Measurements from ENCODE around the gene HSD11B2.
A peak's percentile ranks its signal among the peaks of the same experiment; 100 is the strongest.

HSD11B2 gene

DNA sequence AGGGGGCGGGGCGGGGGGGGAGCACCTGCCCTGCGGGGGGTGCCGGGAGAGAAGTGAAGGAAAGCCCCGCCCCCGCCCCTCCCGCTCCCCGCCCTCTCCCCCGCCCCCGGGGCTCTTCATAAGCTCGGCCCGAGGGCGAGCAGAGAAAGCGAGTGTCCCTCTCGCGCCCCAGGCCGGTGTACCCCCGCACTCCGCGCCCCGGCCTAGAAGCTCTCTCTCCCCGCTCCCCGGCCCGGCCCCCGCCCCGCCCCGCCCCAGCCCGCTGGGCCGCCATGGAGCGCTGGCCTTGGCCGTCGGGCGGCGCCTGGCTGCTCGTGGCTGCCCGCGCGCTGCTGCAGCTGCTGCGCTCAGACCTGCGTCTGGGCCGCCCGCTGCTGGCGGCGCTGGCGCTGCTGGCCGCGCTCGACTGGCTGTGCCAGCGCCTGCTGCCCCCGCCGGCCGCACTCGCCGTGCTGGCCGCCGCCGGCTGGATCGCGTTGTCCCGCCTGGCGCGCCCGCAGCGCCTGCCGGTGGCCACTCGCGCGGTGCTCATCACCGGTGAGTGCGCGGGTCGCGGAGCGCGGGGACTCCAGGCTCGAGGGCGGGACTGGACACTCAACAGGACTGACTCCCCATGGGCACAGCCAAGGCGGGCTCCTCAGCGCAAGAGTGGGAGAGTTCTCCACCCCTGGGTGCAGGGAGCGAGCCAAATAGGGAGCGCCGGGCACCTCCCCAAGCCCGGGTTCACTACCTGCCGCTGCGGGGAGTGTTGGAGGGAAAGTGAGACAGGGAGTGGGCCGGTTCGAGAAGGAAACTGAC, at the start of gene HSD11B2:
TSS of gene HSD11B2 (plus strand) at position 145 of the 798 bp plus-strand sequence. CDS start at position 273, 128 bp downstream.
- no peak for DNase-seq

GRCh38 chr16:67383284-67383683, 47.6 kb upstream of the HSD11B2 start:
- DNase-seq = no peak

- DNase-seq = no peak
Observed at GRCh38 chr16:67384778-67385510, 46.0 kb upstream of the HSD11B2 start.

GRCh38 chr16:67386861-67387455, 44.0 kb upstream of the HSD11B2 start:
- DNase-seq = no peak

- DNase-seq = no peak
Observed at GRCh38 chr16:67387479-67388079, 43.3 kb upstream of the HSD11B2 start.

- no peak for DNase-seq
Observed at GRCh38 chr16:67388191-67388590, 42.7 kb upstream of the HSD11B2 start.

DNA sequence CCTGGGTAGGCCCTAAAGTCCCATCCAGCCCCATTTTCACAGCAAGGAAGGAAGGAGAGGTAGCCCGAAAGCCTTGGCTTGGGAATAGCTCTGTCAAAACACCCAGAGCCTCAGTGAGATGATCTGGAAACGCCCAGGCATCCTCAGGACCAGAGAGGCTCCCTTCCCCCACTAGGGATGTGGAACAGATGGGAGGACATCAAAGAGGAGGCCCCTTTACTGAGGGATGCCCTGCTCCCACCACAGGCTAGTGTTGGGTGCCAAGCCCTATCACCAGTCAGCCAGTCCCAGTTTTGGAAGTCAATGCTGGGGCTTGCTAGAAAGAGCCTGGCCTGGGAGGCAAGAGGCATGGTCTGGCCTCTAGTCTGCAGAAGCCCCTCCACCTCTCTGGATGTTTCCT, 42.3 kb upstream of the HSD11B2 start:
- DNase-seq = no peak

DNA sequence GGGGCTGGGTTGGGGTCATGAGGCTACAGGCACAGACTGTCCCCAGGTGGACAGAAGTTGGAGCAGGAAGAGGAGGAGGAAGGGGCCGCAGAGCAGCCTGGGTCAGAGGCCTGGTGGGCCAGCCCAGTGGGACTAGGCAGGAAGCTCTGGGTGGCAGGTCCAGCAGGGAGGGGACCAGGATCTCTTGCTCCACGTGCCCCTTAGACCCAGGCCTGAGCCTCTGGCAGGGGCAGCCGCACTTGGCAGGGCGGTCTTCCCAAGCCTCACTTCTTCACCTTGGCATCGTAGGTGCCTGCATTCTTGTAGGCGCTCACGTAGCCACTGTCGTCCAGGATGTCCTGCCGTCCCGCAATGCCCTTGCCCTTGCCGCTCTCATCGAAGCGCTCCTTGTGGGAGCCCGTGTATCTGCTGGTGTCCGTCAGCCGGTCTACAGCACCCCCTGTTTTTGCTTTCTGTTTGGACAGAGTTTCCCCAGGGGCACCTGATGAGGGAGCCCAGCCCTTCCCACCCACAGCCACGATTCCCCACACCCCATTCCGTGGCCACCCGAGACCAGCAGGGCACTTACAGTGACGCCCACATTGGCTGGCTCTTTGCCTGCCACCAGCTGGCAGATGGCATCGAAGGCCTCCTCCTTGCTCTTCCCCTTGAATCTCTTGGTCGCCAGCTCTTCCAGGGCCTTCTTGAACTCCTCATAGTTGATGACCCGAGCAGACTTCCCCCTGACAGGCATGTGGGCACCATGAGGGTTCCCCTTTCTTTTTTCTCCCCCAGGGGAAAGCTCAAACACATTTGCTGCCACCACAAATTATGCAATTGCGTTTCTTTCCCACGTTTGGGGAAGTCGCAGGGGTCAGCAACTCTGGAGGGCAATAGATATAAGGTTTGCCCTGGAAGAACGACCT, 40.8 kb upstream of the HSD11B2 start:
- no peak for DNase-seq

DNA sequence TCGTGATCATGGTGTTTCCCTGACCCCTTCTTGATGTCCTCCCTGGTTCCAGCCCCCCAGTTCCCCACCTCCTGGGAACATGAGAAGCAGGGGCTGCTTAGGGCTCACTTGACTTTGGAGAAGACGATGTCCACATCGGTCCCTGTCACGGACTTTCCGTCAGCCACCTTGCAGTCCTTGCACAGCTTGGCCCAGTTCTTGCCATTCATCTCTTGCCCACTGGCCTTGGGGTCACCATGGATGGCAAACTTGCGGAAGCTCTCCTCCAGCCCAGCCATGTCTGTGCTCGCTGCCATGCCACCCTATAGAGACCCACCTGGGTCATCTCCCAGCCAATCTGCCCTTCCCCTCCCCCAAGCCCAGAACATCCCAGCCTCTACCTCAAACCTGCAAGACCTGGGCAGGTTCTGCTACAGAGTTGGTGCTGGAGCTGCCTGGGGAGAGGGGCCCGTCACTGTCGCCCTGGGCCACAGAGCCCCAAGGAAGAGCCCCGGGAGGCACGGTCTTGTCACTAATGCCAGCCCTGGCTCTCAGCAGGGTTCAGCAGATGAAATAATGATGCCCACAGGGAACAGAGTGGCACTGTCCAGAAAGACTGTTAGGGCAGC, 40.0 kb upstream of the HSD11B2 start:
- DNase-seq = no peak

GRCh38 chr16:67391424-67392300, 39.3 kb upstream of the HSD11B2 start:
- no peak for DNase-seq

DNA sequence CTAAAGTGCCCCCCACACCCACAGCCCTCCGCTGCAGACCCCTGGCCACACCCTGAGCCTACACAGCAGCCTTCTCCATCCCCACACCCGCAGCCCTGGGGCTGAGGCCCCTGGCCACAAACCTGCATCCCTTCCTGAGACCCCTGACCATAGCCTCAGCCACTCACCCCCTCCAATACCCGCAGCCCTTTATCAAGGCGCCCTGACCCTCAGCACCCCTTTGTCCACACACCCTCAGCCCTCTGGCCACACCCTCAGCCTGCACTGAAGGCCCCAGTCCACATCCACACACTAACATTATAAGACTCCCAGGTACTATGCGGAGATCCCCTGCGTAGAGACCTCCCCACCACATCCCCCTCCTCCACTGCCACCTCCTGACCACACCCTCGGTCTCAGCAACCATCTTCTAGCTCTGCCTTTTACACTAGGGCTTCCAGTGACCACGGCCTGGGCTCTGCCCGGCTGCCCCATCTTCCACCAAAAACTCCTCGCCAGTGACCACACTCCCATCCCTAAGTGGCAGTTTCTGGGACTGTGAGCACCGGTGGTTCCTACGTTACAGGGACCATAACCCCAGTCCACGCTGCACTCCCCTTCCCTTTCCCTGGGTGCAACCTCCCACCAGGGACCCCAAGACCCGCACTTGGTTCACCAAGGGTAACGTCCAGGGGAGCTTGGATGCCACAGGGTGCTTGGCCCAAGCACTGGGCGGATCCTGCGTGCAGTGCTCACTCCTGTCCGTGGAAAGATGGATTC, 38.4 kb upstream of the HSD11B2 start:
- no peak for DNase-seq

GRCh38 chr16:67393111-67393787, 37.7 kb upstream of the HSD11B2 start, which contains the start of gene TPPP3:
TSS of gene TPPP3 (minus strand) at chr16:67393498. CDS start at chr16:67391111, 2,387 bp downstream.
- DNase-seq = peak; percentile 52

- no peak for DNase-seq
Observed at GRCh38 chr16:67393788-67394154, 37.1 kb upstream of the HSD11B2 start.

DNA sequence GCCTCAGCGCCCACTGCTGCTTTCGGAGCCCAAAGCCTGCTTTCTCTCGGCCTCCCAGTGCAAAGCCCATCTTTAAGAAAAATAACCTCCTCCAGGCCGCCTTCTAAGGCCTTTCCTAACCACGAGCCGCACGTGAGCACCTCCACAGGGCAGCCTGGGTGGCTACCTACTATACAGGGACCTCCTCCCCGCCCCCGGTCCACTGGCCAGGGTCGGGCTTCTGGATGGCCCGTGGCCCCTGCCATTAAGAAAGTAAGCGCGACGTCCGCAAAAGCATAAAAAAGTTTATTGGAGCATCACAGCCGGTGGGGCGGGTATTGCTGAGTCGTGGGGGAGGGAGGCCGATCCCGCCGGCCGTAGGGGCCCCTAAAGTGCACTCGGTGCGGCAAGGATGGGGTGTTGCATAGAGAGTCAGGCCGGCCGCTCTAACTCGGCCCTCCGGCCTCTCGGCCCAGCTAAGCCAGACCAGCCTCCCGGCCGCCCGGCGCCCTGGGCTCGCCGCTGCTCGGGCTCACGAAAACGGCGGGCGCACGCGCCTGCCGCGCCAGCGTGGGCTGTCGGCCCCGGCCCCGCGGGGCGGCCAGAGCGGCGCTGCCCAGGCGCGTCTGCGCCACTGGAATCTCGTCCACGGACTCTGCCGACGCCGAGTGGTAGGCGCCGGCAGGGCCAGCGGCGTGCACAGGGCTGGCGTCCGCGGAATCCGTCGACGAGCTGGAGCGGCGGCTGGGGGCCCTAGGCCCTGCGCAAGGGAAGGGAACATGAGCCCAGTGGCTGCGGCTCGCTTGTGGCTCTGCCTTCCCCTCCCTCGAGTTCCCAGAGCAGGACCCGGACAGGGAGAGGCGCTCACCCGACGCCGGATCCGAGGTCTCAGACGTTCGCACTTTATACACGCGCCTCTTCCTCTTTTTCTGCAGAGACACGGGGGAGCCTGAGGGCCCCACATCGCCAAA, 36.5 kb upstream of the HSD11B2 start:
- no peak for DNase-seq

DNA sequence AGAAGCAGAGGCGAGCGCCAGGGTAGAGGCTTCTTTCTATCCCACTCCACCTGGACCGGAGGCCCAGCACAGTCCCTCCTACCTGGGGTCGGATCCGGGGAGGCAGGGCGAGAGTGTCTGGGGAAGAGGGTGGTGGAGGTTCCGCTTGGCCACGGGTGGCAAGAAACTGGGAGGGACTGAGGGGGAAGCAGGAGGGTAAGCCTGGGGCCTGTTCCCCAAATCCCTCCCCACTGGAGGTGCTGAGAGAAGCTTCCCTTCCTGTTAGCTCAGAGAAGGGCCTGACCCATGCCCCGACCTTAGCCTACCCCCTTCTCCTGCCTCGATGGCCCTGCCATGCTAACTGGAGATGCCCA, 35.8 kb upstream of the HSD11B2 start:
- DNase-seq = no peak

- no peak for DNase-seq
Observed at GRCh38 chr16:67395458-67396158, 35.3 kb upstream of the HSD11B2 start.

Measured in GOT3 (cell line).